ENCODE data around the gene AEBP2. TPM values are rescaled to one million over a fixed set of nuclear protein-coding genes. Genes with fewer than 3 reads are reported as not detected.
A peak's percentile ranks its signal among the peaks of the same experiment; 100 is the strongest.

Gene AEBP2
- total and polyA plus RNA-seq, 9 of the 15 experiments (the other 6 are each of a cell fraction or from before 2014, with no cell fraction given): 5.7 to 43.7 (median 10.3) TPM

GRCh38 chr12:19480459-19480858 lies 41.2 kb downstream of the AEBP2 start (continued):
- TF ChIP-seq MXD1 (CRISPR knock-in tag; IDR thresholded peaks at IDR 0.05; ENCODE audit: borderline replicate concordance, poor library complexity, severe bottlenecking): no peak
- no peak for TF ChIP-seq ESRRA (IDR thresholded peaks at IDR 0.05; ENCODE audit: borderline replicate concordance, low read depth)
- no peak for TF ChIP-seq PBX2 (CRISPR knock-in tag; IDR thresholded peaks at IDR 0.05; ENCODE audit: low read depth)
- TF ChIP-seq PBX2 (tag; conservative IDR thresholded peaks at IDR 0.05; ENCODE audit: low read depth): no peak
- no peak for TF ChIP-seq ZNF507 (tag; conservative IDR thresholded peaks at IDR 0.05)
- no peak for TF ChIP-seq ZNF586 (CRISPR knock-in tag; conservative IDR thresholded peaks at IDR 0.05)
- TF ChIP-seq HCFC1 (IDR thresholded peaks at IDR 0.05; ENCODE audit: low read depth, low read length): no peak
- no peak for TF ChIP-seq BCOR (IDR thresholded peaks at IDR 0.05)
- TF ChIP-seq COPS2 (conservative IDR thresholded peaks at IDR 0.05): no peak
- TF ChIP-seq ZNF280A (IDR thresholded peaks at IDR 0.05; ENCODE audit: low read depth, partially characterized antibody): peak; percentile 51
- TF ChIP-seq ZSCAN29 (IDR thresholded peaks at IDR 0.05): no peak
- no peak for TF ChIP-seq POLR3A (IDR thresholded peaks at IDR 0.05; ENCODE audit: borderline replicate concordance, extremely low read depth, insufficient read depth, insufficient read length)
- TF ChIP-seq CBX1 (IDR thresholded peaks at IDR 0.05; ENCODE audit: low read depth): no peak
- TF ChIP-seq TCF7L2 (IDR thresholded peaks at IDR 0.05; ENCODE audit: low read depth, low read length): no peak
- no peak for TF ChIP-seq ZNF407 (IDR thresholded peaks at IDR 0.05; ENCODE audit: low read depth)
- TF ChIP-seq KAT7 (CRISPR knock-in tag; IDR thresholded peaks at IDR 0.05; ENCODE audit: borderline replicate concordance): no peak

All from K562 (cell line).